ENCODE measurements around the gene KREMEN1.
"Not testable (repeated sequence)": the region's sequence is repeated elsewhere in the genome, so short reads cannot be mapped to it uniquely, and the experiment has no call there.

The KREMEN1 gene, protein sequence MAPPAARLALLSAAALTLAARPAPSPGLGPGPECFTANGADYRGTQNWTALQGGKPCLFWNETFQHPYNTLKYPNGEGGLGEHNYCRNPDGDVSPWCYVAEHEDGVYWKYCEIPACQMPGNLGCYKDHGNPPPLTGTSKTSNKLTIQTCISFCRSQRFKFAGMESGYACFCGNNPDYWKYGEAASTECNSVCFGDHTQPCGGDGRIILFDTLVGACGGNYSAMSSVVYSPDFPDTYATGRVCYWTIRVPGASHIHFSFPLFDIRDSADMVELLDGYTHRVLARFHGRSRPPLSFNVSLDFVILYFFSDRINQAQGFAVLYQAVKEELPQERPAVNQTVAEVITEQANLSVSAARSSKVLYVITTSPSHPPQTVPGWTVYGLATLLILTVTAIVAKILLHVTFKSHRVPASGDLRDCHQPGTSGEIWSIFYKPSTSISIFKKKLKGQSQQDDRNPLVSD

DNA sequence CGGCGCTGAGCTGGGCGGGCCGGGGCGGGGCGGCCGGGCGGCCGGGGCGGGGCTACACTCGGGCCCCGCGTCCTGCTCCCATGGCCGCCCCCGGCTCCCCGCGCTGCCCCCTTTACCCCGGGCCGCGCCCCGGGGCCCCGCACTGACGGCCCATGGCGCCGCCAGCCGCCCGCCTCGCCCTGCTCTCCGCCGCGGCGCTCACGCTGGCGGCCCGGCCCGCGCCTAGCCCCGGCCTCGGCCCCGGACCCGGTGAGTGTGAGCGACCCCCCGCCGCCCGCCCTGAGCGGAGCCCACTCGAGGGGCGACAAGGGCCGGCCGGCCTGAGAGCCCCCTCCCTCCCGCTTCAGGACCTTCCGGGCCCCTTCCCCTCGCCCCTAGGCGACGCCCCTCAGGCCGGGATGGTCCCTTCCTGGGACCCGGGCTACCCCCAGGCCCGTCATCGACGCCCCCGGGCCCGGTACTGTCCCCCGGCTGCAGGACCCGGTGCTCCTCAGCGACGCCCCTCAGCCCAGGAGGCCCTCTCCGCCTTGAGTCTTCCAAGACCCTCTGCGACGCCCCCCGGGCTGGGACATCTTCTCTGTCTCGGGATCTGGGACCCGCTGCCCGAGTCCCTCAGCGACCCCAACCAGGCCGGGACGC, at the start of gene KREMEN1:
TSS of gene KREMEN1 (plus strand) at position 57 of the 639 bp plus-strand sequence. CDS start at position 153, 96 bp downstream.
- DNase-seq, result no peak

DNA sequence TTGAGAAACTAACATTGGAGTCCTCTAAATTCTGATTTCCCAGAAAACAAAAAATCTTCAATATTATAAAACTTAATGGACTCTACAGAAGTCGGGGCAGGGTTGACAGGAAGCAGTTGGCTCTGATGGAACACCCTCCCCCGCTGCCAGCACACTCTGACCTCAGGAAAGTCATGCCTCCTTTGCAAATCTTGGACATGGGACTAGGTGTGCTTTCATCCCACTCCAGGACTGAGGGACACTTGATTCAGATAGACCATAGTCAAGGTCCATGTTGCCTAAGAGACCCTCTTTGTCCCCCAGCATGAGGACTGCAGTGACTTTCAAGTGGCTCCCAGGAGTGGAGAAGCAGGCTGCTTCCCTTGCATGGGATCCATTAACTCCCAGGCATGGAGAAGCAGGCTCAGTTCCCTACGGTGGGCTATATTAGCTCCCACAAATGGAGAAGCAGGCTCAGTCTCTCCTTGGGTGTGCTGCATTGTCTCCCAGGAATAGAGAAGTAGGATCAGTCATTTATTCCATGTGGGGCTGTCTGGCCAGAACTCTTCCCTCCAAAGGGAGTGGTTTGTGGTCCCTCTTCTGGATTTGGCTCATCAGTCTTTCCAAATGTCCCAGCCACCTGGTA, 49.6 kb upstream of the KREMEN1 start:
- no peak for DNase-seq

DNA sequence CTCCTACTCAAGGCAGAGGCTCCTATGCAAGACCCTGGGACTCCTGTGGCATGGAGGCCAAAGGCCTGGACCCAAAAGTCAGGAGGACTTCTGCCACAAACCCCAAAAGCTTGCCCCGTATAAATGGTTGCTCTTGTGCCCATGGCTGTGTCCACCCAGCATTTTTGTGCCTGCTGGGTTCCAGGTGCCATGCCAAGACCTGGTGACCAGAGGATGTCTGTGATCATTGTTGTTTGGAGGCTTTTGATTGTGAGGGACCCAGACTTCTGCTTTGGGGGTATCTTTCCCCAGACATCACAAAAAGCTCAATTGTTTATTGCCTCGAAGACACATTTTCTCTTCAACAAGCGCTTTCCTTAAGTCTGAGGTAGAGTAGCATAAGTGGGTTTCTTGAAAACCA, 46.3 kb upstream of the KREMEN1 start:
- no peak for DNase-seq

DNA sequence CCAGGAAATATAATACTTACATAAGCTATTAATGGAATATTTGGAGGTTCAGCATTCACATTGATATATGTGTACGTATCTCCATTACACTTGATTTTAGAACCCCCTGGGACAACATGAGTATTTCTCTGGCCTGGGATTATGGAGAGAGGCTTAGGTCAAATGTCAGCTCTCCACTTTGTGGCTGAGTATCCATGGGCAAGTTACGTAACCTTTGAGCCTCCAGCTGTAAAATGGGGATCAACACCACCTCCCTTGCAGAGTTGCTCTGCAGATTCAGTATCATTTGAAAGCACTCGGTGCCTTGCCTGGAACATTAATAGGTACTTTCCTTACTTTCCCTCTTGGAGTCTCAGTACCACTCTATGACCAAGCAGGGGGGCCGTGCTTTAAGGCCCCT, 44.4 kb upstream of the KREMEN1 start:
- no peak for DNase-seq

DNA sequence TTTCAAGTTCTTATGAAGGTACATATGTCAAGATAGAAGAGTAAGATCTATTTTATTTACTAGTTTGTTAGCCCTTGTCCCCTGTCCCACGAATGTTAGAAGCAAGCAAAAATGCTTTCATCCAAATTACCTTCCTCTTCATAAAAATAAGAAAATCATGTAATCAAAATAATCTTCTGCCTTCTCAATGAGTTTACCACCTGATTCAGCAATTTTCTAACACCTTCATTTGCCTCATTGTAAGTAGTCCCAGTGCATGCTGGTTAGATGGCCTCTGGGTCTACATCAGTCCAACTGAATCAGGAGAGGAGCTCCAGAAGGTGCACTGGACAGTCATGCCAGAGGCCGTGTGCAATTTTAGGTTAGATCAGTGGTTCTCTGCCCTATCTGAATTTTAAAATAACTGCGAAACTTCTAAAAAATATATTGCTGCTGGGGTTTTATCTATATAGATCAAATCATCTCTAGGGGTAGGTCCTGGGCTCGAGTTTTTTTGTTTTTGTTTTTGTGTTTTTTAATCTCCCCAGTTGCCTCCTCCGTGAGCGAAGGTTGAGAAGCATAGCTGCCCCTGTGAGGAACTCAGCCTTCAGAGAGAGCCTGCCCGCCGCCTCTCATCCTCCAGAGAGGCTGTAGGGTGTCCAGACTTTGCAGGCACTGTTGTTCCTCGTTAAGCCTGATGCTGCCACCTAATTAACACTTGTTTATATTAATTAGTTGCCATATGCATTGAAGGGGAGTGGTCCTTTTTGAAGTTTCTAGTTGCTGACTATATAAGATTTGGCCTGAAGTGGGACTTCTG, 43.4 kb upstream of the KREMEN1 start:
- no peak for DNase-seq

DNA sequence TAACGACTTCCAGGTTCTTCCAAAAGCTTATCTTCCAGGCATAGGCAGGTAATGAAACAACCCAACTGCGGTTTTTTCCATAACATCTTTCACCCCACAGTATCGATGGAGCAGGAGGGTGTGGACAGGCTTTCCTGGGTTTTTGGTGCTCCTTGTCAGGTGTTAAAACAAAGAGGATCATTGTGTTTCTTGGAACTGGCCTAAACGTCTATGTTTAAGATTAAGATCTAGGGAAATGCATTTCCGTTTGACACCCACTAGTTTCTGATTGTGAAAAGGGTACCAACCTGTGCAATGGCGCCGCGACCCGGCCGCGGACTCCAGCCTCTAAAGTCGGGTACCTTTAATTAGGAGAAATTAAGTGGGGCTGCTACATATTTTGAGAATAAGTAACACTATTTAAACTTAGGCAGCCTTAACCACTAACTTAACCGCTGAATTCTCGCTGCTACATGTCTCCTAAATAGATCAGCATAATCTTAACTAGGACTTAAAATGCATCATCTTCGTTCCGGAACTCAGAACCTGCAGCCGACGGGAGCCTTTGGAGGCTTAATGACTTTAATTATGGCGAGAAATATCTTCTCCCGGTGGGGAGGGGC, 42.7 kb upstream of the KREMEN1 start:
- DNase-seq, result no peak

DNA sequence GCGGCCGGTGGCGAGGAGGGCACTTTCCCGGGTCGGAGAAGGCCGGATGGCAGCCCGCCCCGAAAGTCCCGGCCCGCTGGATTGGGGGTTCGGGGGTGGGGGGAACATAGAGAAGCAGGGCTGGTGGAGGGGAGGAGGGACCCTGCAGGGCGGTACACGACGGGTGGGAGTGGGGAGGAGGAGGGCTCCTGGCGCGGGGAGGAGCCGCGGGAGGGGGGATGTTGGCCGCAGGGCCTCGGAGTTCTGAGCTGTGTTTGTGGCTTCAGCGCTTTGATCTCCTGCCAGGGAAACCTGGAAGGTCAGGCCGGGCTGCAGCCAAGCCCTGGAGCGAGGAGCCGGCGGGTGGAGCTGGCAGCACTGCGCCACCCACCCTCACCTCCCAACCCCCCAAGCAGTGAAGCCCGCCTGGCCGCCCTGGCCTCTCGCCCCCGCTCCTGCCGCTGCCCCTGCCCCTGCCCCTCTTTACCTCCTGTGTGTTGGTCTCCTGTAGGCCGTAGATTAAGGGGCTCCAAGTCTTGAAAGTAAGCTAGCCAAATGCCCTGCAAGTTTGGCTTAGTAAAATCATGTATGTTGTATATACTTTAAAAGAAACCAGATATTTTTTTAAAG, 42.1 kb upstream of the KREMEN1 start:
- no peak for DNase-seq

DNA sequence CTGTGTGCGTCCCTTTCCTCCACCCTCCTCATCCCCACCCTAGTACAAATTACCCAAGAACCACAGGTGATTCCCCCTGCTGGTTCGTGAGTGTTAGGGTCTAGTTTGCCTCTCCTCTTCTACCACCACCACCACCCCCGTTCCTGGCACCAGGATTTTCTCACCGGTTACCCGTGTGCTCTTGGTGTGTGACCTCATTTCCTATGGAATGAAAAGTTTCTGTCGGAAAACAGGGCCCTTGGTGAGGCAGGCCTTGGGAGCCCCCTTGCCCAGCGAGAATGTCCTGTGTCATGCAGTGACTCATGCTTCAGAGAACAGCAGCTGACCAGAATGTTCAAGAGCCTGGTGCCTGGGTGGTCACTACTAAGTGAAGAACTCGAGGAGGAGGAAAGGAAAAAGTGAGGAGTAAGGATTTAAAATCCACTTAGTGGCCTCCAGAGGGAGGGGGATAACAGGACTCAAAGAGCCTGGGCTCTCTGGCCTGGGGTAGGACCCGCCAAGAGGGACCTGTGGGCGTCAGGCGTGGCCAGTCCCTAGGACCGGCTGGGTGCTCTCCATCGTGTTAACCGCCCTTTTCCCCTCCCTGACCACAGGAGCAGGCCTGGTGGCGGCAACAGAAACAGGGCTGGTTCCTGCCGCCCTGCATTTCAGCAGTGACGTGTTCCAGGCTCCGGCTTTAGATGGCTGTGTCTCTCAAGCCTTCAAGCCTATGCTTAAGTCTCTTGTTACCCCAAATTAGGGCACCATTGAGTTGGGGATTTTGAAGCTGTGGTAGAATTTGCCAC, 41.4 kb upstream of the KREMEN1 start:
- DNase-seq, result no peak

DNA sequence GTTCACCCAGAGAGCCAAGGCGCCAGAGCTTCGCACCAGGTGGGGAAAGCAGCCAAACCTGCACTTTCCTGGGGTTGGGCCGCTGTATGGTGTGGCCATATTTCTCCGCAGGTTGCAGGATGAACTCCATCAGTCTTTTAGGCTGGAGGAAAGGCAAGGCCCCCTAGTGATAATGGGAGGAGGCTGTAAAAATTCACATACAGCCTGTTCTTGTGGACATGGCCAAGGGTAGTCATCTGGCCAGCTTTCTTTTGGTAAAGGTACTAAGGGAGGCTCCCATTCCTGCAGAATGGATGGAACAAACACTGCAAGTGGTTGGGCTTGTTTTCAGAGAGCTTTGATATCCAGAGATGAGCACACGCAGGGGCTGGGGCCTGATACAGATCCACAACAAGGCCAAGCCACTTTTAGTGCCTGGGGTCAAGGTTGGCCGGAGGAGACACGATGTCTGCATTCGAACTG, 40.8 kb upstream of the KREMEN1 start:
- no peak for DNase-seq

DNA sequence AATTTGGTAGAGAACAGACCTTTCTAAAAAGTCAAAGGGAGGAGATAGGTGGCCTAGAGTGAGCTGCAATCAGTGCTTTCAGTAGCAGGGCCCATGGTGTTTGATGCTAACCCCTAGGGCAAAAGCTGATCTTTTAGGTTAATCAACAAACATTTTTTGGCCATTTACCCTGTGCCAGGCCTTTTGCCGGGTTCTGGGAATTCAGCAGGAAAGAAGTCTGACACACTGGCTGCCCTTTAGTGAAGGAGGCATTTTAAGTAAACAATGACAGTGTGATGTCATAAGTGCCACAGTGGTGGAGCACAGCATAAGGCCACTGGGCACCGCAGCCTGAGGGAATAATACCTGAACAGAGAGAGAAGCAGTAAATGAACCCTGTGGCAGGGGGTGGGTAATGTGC, 40.3 kb upstream of the KREMEN1 start:
- DNase-seq, result no peak

DNA sequence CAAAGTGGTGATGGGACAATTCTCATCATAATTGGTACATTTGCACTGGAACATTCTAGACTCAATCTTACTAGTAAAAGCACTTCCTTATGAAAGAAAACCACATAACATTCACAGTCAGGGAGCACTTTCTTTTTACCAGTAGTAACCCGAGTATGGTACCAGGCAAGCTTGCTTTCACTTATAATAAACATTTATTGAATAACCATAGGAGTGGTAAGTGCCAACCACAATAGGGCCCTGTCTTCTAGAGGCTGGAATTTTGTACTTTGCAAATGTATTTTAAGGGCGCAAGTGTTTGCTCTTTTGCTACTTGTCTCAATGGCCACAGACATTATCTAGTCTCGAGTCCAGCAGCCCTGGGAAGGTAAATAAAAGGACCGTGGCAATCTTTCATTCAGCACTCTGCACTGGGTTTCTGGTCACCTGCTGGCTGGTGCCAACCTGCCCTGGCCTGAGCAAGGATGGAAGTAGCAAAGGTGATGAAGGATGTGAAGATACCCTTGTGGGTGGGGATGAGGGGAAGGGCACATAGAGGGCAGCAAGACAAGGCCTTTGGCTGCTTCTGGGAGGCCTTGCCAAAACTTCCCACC, 35.4 kb upstream of the KREMEN1 start:
- no peak for DNase-seq

DNA sequence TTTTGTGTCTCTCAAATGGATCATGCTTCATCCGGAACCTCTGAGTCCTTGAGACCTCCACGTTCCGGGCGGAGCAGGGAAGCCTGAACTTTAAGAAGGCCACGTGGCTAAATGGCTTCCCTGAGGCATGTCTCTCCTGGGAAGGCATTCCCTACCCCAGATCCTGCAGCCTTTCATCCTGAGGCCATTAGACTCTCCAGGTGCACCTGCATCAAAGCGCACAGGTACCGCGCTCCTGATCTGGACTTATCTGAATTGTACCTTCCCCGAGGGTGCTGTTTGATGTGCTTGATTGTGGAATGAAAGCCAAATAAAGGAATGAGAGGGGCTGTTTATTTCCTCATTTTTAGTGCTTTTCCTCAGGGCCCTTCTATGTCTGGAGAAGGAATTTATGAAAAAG, 33.7 kb upstream of the KREMEN1 start:
- no peak for DNase-seq

DNA sequence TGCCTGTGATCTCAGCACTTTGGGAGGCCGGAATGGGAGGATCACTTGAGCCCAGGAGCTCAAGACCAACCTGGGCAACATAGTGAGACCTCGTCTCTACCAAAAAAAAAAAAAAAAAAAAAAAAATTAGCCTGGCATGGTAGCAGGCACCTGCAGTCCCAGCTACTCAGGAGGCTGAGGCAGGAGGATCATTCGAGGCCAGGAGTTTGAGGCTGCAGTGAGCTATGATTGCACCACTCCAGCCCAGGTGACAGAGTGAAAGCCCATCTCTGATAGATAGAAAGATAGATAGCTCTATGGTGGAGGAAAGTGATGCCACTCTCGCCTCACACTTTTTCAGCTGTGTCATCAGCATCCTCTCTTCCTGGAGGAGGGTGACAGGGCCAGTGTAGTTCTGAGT, 33.2 kb upstream of the KREMEN1 start:
- not testable (repeated sequence) for DNase-seq

DNA sequence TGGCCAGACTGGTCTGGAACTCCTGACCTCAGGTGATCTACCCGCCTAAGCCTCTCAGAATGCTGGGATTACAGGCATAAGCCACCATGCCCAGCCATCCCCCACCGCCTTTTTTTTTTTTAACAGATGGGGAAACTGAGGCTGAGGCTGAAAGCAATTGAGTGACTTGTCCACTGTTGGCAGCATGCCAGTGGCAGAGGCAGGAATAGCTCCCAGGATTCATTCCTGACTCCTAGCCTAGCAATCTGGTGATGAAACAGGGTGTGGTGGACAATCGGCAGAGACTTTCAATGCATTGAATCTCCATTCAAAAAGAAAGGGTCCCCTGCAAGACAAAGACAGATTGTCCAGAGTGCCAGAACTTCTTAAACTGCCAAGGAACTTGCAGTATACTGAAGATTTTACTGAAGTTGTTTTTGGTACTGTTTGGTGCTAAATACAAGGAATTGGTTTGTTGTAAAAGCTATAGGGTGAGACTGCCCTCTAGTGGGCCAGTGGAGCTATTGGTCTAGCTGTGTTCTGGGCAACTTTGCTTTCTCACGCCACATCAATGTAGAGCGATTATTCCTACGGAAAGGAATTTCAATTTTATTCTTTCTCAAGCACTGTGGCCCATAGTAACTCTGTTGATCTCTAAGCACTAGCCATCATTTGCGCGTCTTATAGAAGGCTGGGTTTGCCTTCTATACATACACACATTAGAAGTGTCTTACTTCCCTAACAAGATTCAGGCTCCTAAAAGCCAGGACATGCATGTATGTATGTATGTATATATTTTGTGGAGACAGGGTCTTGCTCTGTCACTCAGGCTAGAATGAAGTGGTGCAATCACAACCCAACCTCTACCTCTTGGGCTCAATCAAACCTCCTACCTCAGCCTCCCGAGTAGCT, 32.2 kb upstream of the KREMEN1 start:
- no peak for DNase-seq

DNA sequence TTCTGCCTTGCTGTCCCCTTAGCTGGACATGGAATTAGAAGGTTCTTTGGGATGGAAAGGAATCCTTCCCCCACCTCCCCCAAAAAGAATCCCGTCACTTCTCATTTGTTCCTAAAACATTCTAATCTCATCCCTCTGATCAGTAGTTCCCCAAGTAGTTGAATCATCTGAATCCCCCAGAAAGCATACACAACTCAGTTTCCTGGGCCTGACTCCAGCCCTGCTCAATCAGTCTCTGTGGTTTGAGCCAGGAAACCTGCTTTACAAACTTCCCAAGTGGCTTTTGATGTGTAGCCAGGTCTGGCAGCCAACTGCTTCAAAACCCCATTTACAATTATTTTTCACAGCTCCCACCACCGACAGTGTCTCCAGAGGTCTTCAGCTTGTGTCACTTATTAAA, 31.4 kb upstream of the KREMEN1 start:
- DNase-seq, result no peak

DNA sequence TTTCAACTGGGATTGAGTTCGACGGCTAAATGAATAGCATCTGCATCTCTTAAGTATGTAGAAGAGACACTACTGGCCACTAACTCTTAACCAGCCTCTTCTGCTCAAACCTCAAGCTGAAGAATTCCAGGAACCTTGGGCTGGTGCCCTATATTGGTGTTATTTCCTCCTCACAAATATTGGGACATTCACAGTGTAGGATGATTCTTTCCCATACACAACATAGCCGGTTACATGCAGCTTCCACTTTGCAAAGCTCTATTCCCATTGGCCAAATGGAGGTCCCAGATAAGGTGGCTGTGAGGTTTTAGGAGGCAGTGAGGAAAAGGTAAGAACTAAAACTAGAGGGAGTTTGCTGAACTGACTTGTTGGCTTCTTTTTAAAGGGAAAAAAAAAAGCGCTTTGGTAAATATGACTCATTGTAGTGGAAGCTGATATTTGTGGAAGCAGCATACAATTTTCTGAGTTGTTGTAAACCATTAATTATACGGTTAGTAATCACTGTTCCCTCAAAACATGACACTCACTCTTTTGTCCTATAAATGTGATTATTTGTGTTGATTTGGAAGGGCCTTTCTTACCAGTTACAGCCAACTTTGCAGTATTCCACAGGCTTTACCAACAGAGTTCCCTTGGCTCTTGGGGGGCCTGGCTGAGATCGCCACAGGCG, 28.8 kb upstream of the KREMEN1 start:
- no peak for DNase-seq

DNA sequence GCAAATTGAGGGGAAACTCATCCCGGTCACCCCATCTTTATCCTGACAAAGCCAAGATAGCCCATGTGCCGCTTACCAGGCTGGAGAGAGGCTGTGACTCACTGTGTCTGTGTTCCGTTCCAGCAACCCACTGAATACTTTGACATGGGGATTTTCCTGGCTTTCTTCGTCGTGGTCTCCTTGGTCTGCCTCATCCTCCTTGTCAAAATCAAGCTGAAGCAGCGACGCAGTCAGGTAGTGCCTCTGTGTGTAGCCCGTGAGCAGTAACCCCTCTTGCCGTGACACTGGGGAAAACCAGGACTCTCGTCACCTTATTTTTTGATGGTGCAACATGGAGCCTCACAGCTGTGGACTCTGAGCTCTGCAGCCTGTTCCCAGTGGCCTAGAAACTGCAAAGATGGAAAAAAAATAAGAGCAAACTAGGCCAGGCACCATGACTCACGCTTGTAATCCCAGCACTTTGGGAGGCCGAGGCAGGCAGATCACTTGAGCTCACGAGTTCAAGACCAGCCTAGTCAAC, 28.1 kb upstream of the KREMEN1 start:
- no peak for DNase-seq

DNA sequence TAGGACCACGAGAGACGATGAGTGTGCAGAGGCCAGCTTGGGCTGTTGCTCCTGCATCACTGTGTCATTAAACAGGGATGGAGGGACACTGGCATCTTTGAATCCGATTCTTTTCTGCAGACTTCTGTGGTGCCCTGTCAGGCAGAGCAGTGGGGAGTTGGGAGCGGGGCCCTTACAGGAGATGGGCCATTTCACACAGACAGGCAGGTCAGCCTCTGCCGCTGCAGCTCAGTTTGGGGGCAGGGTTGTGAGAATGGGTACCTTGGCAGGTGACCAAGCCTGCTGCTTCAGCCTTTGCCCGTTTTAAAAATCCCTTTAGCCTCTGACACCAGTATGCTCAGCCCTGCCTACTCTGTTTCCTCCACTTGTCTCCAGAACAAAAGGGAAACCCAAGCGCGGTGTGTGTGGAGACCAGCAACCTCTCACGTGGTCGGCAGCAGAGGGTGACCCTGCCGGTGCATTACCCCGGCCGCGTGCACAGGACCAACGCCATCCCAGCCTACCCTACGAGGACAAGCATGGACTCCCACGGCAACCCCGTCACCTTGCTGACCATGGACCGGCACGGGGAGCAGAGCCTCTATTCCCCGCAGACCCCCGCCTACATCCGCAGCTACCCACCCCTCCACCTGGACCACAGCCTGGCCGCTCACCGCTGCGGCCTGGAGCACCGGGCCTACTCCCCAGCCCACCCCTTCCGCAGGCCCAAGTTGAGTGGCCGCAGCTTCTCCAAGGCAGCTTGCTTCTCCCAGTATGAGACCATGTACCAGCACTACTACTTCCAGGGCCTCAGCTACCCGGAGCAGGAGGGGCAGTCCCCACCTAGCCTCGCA, 23.8 kb upstream of the KREMEN1 start:
- DNase-seq, result no peak
